Small intestine (tissue), 7 donors: ENCODE data around the gene MTCL1. TPM values are rescaled to one million over a fixed set of nuclear protein-coding genes. Genes with fewer than 3 reads are reported as not detected.
A peak's percentile ranks its signal among the peaks of the same experiment; 100 is the strongest.

Experiments
- DNase-seq, 2 donors: peaks; one replicate each; pipeline versions ENCODE4 v3.0.0 to v3.0.0-alpha.2; 2013
- FAIRE-seq: peaks from 2 replicates; lab custom pipeline; 2012; peaks lifted over from hg19 to GRCh38; lab: Jason Lieb, UNC
- H3K27ac ChIP-seq, 3 donors: one replicate each; pipeline ENCODE4 v1.5.1; 2013; ENCODE audit warnings: low read length in 2 of 3, mild to moderate bottlenecking in 2 of 3, control low read depth in 1 of 3, inconsistent platforms in 1 of 3, low read depth in 1 of 3, moderate library complexity in 1 of 3
- H3K27me3 ChIP-seq, 3 donors: one replicate each; pipeline ENCODE4 v1.6.1; 2013; ENCODE audit warnings: low read length in 3 of 3, inconsistent platforms in 1 of 3; ENCODE audit not compliant: control insufficient read depth in 3 of 3, insufficient read depth in 3 of 3
- H3K36me3 ChIP-seq, 3 donors: one replicate each; pipeline ENCODE4 v1.6.1; 2013; ENCODE audit warnings: low read length in 3 of 3, inconsistent platforms in 1 of 3, low read depth in 1 of 3, mild to moderate bottlenecking in 1 of 3, moderate library complexity in 1 of 3; ENCODE audit not compliant: control insufficient read depth in 3 of 3, insufficient read depth in 2 of 3
- H3K4me1 ChIP-seq, 3 donors: one replicate each; pipeline ENCODE4 v1.6.1; 2013; ENCODE audit warnings: low read length in 2 of 3, inconsistent platforms in 1 of 3, low read depth in 1 of 3, mild to moderate bottlenecking in 1 of 3, moderate library complexity in 1 of 3; ENCODE audit not compliant: control insufficient read depth in 3 of 3, insufficient read depth in 2 of 3
- H3K4me3 ChIP-seq, 3 donors: one replicate each; pipeline ENCODE4 v1.5.1; 2013; ENCODE audit warnings: low read length in 3 of 3, control low read depth in 1 of 3, inconsistent platforms in 1 of 3, low read depth in 1 of 3, mild to moderate bottlenecking in 1 of 3, moderate library complexity in 1 of 3
- H3K9me3 ChIP-seq, 2 donors: one replicate each; pipeline ENCODE4 v1.6.1; 2013; ENCODE audit warnings: low read depth in 1 of 2, low read length in 1 of 2; ENCODE audit not compliant: control insufficient read depth in 2 of 2, insufficient read depth in 1 of 2
- WGBS, 3 donors: extraction: QIAGEN DNeasy Blood & Tissue Kit; methylation state at CpG; one replicate each; pipeline ENCODE4 v1.1.7; 2013; 5-methylcytosine and 5-hydroxymethylcytosine counted together
- polyA plus RNA-seq, 4 donors: library from polyadenylated mRNA; stranded (reverse) in 3 of 4; unstranded in 1 of 4; fragments of 200-250 nt in 3 of 4; fragments of 120-200 nt in 1 of 4; gene quantifications; one replicate each; pipeline versions ENCODE4 v1.2.1 to v1.2.3, GENCODE V29; 2013
- donor health status: healthy with polysubstance abuse.
- donor health status: control.
- donor health status: control.
- donor health status: Bipolar disorder and iron deficiency.
- donor health status: healthy.

MTCL1 gene
- polyA plus RNA-seq, 4 donors = 2.5 to 12.4 (median 6.0) TPM

DNA sequence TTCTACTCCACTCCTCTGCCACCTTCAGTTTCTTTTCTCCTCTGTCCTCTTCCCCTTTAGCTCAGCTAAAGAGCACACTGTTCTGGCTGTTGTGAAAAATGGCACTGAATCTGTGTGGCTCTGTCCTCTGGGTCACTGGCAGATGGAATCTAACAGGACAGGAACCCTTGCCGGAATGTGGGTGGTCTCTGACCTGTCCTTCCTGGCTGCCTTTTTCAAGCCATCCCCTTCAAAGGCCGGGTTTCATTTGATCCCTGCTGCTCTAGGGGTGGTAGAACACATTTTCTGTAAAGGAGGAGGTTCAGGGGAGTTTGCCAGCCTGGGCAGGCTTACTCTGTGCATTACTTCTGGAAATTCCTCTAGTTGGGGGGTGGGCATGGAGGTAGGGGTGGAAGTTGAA is 29.9 kb downstream of the MTCL1 start:
- Histone ChIP-seq H3K4me1 (peaks cover 0 to 4% (median 0%) of the 10 kb centered on the region in 3 donors), H3K27ac (no peak overlapping the region), H3K36me3 (no peaks in the 10 kb centered on the region), H3K27me3 (peaks cover 0 to 4% (median 0%) of the 10 kb centered on the region in 3 donors), H3K9me3 (no peaks in the 10 kb centered on the region), H3K4me3 (no peak overlapping the region)
- DNase-seq = no peak
- FAIRE-seq = no peak
- WGBS, 3 donors = 75 to 91% (median 80%) methylated on average over 2 of the region's 2 CpGs

DNA sequence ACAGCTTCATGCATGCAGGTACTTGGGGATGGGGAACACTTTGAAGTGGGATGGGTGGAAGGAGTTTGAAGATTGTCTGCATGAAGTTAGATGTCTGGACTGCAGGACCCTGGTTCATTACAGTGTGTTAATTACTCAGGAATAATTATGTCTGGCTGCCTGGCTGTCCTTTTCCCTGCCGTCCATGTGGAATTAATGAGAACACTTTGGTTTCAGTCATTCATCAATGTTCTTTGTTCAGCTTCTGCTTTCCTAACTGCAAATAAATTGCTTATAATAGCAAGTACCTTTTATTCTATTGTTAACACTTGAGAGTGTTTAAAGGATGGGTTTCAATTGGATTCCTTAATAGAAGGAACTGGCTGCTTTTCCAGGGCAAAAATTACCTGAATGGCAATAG is 35.8 kb downstream of the MTCL1 start:
- no peaks in the 10 kb centered on the region for H3K27me3 ChIP-seq
- no peak overlapping the region for H3K27ac ChIP-seq
- FAIRE-seq (no peak), DNase-seq (no peak)
- peaks cover 0 to 4% of the 10 kb centered on the region in 2 donors for H3K9me3 ChIP-seq
- H3K36me3 ChIP-seq = no peaks in the 10 kb centered on the region
- no peak overlapping the region for H3K4me3 ChIP-seq
- 81 to 95% (median 91%) methylated on average over 1 of the region's 1 CpG for WGBS, 3 donors
- H3K4me1 ChIP-seq = peaks cover 0 to 3% (median 0%) of the 10 kb centered on the region in 3 donors

GRCh38 chr18:8741532-8741931 is 36.2 kb downstream of the MTCL1 start:
- Histone ChIP-seq H3K4me1 (peaks cover 0 to 3% (median 0%) of the 10 kb centered on the region in 3 donors), H3K27ac (no peak overlapping the region)
- no peak for DNase-seq

DNA sequence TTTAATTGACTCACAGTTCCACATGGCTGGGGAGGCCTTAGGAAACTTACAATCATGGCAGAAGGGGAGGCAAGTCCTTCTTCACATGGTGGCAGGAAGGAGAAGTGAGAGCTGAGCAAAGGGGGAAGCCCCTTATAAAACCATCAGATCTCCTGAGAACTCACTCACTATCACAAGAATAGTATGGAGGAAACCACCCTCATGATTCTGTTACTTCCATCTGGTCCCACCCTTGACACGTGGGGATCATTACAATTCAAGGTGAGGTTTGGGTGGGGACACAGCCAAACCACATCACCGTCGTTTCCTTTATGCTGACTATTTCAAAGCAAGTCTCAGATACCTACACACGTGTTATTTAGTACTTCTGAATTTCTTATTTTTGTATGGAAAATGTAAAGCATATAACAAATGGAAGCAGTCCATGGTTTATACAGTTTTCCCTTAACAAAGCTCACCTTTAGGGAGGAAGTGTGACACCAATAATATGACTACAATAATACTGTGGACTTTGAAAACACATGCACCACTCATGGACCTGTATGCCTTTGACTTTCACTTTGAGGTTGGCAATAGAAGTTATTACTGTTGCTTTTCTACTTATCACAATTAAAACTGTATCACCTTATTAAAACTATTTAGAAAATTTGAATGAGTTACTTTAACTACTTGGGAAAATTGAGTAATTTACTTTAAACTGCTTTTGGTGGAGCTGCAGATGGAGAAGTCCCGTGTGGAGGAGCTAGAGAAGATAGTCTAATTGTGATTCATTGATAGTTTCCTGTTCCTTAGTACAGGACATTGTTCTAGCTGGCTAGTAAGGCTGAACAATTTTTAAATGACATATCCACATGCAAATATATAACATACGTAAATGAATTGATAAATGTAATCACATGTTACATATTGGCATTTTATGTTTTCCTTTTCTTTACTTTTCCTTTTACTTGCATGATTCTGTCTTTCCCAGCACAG is 37.3 kb downstream of the MTCL1 start:
- Histone ChIP-seq H3K36me3 (peaks cover 0 to under 1% (median 0%) of the 10 kb centered on the region in 3 donors), H3K4me3 (no peak overlapping the region), H3K9me3 (peaks cover 0 to 4% of the 10 kb centered on the region in 2 donors), H3K4me1 (peaks cover 0 to 3% (median 0%) of the 10 kb centered on the region in 3 donors), H3K27me3 (no peaks in the 10 kb centered on the region), H3K27ac (no peak overlapping the region)
- 65 to 73% (median 67%) methylated on average over 6 of the region's 6 CpGs for WGBS, 3 donors
- no peak for FAIRE-seq
- peak; percentile 62 to 73 for DNase-seq

More at GRCh38 chr18:8741532-8741931, 36.2 kb downstream of the MTCL1 start:
- FAIRE-seq = no peak
- H3K27me3 ChIP-seq = no peaks in the 10 kb centered on the region
- WGBS, 3 donors = 79 to 88% (median 83%) methylated on average over 7 of the region's 7 CpGs
- peaks cover 0 to 4% of the 10 kb centered on the region in 2 donors for H3K9me3 ChIP-seq
- H3K4me3 ChIP-seq = no peak overlapping the region
- H3K36me3 ChIP-seq = no peaks in the 10 kb centered on the region

DNA sequence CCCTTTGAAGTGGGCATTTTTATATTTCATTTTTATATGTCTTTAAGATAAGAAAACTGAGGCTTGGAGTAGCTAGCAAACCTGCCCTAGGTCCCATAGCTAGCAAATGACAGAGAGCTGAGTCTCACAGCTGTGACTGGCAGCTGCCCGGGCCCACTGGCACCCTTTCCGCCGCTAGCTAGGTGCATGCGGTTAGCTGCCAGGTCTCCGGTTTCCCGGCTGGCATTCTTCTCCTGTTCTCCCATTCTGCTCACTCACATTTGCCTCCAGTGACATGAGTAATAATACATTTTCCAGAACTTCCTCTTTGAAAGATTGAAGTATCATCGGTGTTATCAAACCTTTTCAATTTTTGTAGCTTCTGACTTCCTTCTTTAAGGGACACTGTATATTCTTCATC is 38.7 kb downstream of the MTCL1 start:
- peaks cover 0 to 3% (median 0%) of the 10 kb centered on the region in 3 donors for H3K4me1 ChIP-seq
- FAIRE-seq = no peak
- H3K36me3 ChIP-seq = peaks cover 0 to 6% (median 0%) of the 10 kb centered on the region in 3 donors
- H3K27me3 ChIP-seq = no peaks in the 10 kb centered on the region
- WGBS, 3 donors = 90 to 91% (median 90%) methylated on average over 7 of the region's 7 CpGs
- H3K27ac ChIP-seq = no peak overlapping the region
- H3K4me3 ChIP-seq = no peak overlapping the region
- no peak for DNase-seq
- peaks cover 0 to 4% of the 10 kb centered on the region in 2 donors for H3K9me3 ChIP-seq

GRCh38 chr18:8744656-8745055 is 39.3 kb downstream of the MTCL1 start:
- FAIRE-seq (no peak), DNase-seq (peak in 1 of 2 donors; percentile 56)
- WGBS, 3 donors = 67 to 91% (median 69%) methylated on average over 4 of the region's 4 CpGs
- Histone ChIP-seq H3K36me3 (peaks cover 0 to 9% (median 0%) of the 10 kb centered on the region in 3 donors), H3K4me3 (no peak overlapping the region), H3K9me3 (peaks cover 0 to 4% of the 10 kb centered on the region in 2 donors), H3K27ac (no peak overlapping the region), H3K4me1 (peaks cover 0 to 3% (median 0%) of the 10 kb centered on the region in 3 donors), H3K27me3 (no peaks in the 10 kb centered on the region)

DNA sequence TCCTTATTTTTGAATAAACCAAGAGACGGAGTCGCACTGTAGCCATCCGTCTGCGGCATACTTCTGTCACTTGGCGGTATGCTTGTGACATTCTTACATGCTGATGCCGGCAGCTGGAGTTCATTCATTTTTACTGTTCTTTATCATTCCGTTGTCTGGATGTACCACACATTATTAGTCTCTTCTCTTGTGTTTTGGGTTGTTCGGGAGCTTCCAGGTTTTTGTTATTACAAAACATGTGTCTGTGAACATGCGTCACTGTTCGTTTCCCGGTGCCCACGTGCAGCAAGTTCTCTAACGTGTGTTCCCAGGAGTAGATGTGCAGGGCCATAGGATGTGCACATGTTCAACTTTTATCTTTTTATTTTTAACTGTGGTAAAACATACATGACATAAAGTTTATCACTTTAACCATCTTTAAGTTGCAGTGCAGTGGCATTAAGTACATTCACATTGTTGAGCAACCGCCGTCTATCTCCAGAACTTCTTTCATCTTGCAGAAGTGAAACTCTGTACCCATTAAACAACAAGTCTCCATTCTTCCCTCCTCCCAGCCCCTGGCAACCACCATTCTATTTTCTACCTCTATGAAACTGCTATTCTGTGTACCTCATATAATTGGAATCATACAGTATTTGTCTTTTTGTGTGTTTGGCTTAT is 40.1 kb downstream of the MTCL1 start:
- no peak for FAIRE-seq
- 74 to 89% (median 84%) methylated on average over 15 of the region's 15 CpGs for WGBS, 3 donors
- H3K4me3 ChIP-seq = no peak overlapping the region
- DNase-seq = no peak
- H3K27ac ChIP-seq = no peak overlapping the region
- peaks cover 0 to 9% (median 0%) of the 10 kb centered on the region in 3 donors for H3K36me3 ChIP-seq
- peaks cover 0 to 3% (median 3%) of the 10 kb centered on the region in 3 donors for H3K4me1 ChIP-seq
- H3K9me3 ChIP-seq = peaks cover 0 to 4% of the 10 kb centered on the region in 2 donors
- H3K27me3 ChIP-seq = no peaks in the 10 kb centered on the region

DNA sequence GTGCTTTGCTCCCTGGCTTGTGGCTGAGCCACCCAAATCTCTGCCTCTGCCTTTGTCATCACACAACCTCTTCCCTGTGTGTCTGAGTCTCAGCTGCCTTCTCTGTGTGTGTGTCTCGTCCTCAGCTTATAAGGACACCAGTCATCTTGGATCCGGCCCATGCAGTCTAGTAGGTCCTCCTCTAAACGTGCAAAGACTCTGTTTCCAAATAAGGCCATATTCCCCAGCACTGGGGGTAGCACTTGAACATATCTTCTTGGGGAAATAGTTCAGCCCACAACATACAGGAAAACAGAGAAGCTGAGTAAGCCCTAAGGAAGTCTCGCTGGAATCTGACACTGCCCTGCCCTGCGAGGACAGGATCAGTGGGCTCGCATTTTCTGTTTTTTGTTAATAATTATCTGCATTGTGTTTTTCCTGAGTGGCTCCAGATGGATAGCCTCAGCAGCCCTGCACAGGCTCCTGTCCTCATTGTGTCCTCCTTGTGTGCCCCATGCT is 42.1 kb downstream of the MTCL1 start:
- FAIRE-seq (no peak), DNase-seq (no peak)
- H3K9me3 ChIP-seq = peaks cover 0 to under 1% of the 10 kb centered on the region in 2 donors
- H3K4me1 ChIP-seq = peaks cover 0 to 5% (median 3%) of the 10 kb centered on the region in 3 donors
- peaks cover 0 to 9% (median 0%) of the 10 kb centered on the region in 3 donors for H3K36me3 ChIP-seq
- no peak overlapping the region for H3K4me3 ChIP-seq
- no peaks in the 10 kb centered on the region for H3K27me3 ChIP-seq
- 68 to 89% (median 84%) methylated on average over 6 of the region's 6 CpGs for WGBS, 3 donors
- peak overlapping the region in 2 of 3 donors; percentile 14 to 69 for H3K27ac ChIP-seq
